GM12892 (cell line): Measurements from ENCODE around the gene NINL.

Source experiments
- POLR2A ChIP-seq: IDR thresholded peaks from 2 replicates; pipeline ENCODE4 v1.6.1; 2011; ENCODE audit warnings: low read depth, low read length, control low read depth
- POLR2AphosphoS5 ChIP-seq: IDR thresholded peaks from 2 replicates; pipeline ENCODE4 v1.6.1; 2011; ENCODE audit warnings: low read depth, low read length, control low read depth
- TAF1 ChIP-seq: IDR thresholded peaks from 2 replicates; pipeline ENCODE4 v1.6.1; 2011; ENCODE audit warnings: low read depth, mild to moderate bottlenecking, control low read depth, low read length, borderline replicate concordance

GRCh38 chr20:25532971-25533391, 52.4 kb downstream of the NINL start:
- TF ChIP-seq POLR2A (no peak), POLR2AphosphoS5 (no peak), TAF1 (no peak)
